Measurements from ENCODE around the gene BTRC. TPM values are rescaled to one million over a fixed set of nuclear protein-coding genes. Genes with fewer than 3 reads are reported as not detected.
A peak's percentile ranks its signal among the peaks of the same experiment; 100 is the strongest.

The BTRC gene
- total RNA-seq, 1 donor from 2014 or later, result 28.6 TPM

GRCh38 chr10:101566333-101567164 lies 212.6 kb downstream of the BTRC start:
- no peaks in the 10 kb centered on the region for H3K9me3 Mint-ChIP-seq (ENCODE audit: low read depth)
- no peaks in the 10 kb centered on the region for H3K36me3 Mint-ChIP-seq (ENCODE audit: low read depth)
- H3K4me3 Mint-ChIP-seq (ENCODE audit: unreplicated experiment), result peak overlapping the region; percentile 30
- H3K4me1 Mint-ChIP-seq (ENCODE audit: low read depth), result peaks cover 18% of the 10 kb centered on the region
- peak; percentile 11 for TF ChIP-seq CTCF (IDR thresholded peaks at IDR 0.05)
- H3K27ac Mint-ChIP-seq (ENCODE audit: unreplicated experiment), result no peak overlapping the region
- peaks cover 25% of the 10 kb centered on the region for H3K27me3 Mint-ChIP-seq (ENCODE audit: low read depth)
- DNase-seq (ENCODE audit: low spot score), result no peak

GRCh38 chr10:101567165-101568006 lies 213.4 kb downstream of the BTRC start:
- Mint-ChIP-seq H3K9me3 (ENCODE audit: low read depth) (no peaks in the 10 kb centered on the region), H3K27ac (ENCODE audit: unreplicated experiment) (no peak overlapping the region), H3K4me3 (ENCODE audit: unreplicated experiment) (no peak overlapping the region), H3K4me1 (ENCODE audit: low read depth) (peaks cover 18% of the 10 kb centered on the region), H3K27me3 (ENCODE audit: low read depth) (peaks cover 21% of the 10 kb centered on the region), H3K36me3 (ENCODE audit: low read depth) (no peaks in the 10 kb centered on the region)
- no peak for TF ChIP-seq CTCF (IDR thresholded peaks at IDR 0.05)
- no peak for DNase-seq (ENCODE audit: low spot score)

- Mint-ChIP-seq H3K4me1 (ENCODE audit: low read depth) (peaks cover 18% of the 10 kb centered on the region), H3K4me3 (ENCODE audit: unreplicated experiment) (no peak overlapping the region), H3K36me3 (ENCODE audit: low read depth) (no peaks in the 10 kb centered on the region), H3K27me3 (ENCODE audit: low read depth) (peaks cover 20% of the 10 kb centered on the region), H3K27ac (ENCODE audit: unreplicated experiment) (no peak overlapping the region), H3K9me3 (ENCODE audit: low read depth) (peaks cover 3% of the 10 kb centered on the region)
- no peak for DNase-seq (ENCODE audit: low spot score)
- TF ChIP-seq CTCF (IDR thresholded peaks at IDR 0.05), result no peak
These were observed 214.2 kb downstream of the BTRC start for GRCh38 chr10:101568054-101568745.

- Mint-ChIP-seq H3K27ac (ENCODE audit: unreplicated experiment) (no peak overlapping the region), H3K9me3 (ENCODE audit: low read depth) (peaks cover 3% of the 10 kb centered on the region), H3K4me1 (ENCODE audit: low read depth) (peaks cover 18% of the 10 kb centered on the region), H3K36me3 (ENCODE audit: low read depth) (no peaks in the 10 kb centered on the region), H3K4me3 (ENCODE audit: unreplicated experiment) (peak overlapping the region; percentile 73), H3K27me3 (ENCODE audit: low read depth) (peaks cover 20% of the 10 kb centered on the region)
- no peak for TF ChIP-seq CTCF (IDR thresholded peaks at IDR 0.05)
- DNase-seq (ENCODE audit: low spot score), result peak; percentile 76
These were observed 215.3 kb downstream of the BTRC start for GRCh38 chr10:101569323-101569621.

Data from chondrocyte (in vitro differentiated cells).